H1 (cell line): ENCODE data around the gene DIDO1. TPM values are rescaled to one million over a fixed set of nuclear protein-coding genes. Genes with fewer than 3 reads are reported as not detected.

ENCODE experiments used
- CTCF ChIA-PET: fragments of 300-600 bp; sonication (Branson Sonifier 250); formaldehyde crosslinking; loops from one replicate; lab custom pipeline; 2021; ENCODE audit not compliant: partially characterized antibody; lab: Charles Lee
- POLR2A ChIA-PET: fragments of 300-600 bp; sonication (Branson Sonifier 250); formaldehyde crosslinking; loops from one replicate; lab custom pipeline; 2021; ENCODE audit warnings: inconsistent platforms; ENCODE audit not compliant: partially characterized antibody; lab: Charles Lee
- DNase-seq, 2 experiments: peaks; one replicate each; pipeline versions ENCODE4 v3.0.0 to v3.0.0-alpha.2; 2010 to 2022; ENCODE audit warnings: low spot score in 2 of 2, low read depth in 1 of 2, mixed read lengths in 1 of 2
- FAIRE-seq: peaks from 2 replicates; lab custom pipeline; 2011; peaks lifted over from hg19 to GRCh38; lab: Jason Lieb, UNC
- H2AFZ ChIP-seq: 2 replicates; pipeline ENCODE4 v1.8.1; 2012; ENCODE audit warnings: low read length, inconsistent platforms
- H2AK5ac ChIP-seq: 2 replicates; pipeline ENCODE4 v1.6.1; 2013; ENCODE audit warnings: low read depth, low read length
- H2BK120ac ChIP-seq: replicated peaks from 2 replicates; pipeline ENCODE3; 2013; ENCODE audit warnings: low read depth, low read length, inconsistent platforms
- H2BK12ac ChIP-seq: 2 replicates; pipeline ENCODE4 v1.6.1; 2013; ENCODE audit warnings: low read depth, low read length
- H2BK15ac ChIP-seq: 2 replicates; pipeline ENCODE4 v1.6.1; 2013; ENCODE audit warnings: low read length
- H2BK20ac ChIP-seq: 2 replicates; pipeline ENCODE4 v1.6.1; 2013; ENCODE audit warnings: low read length
- H2BK5ac ChIP-seq: 2 replicates; pipeline ENCODE4 v1.6.1; 2013; ENCODE audit warnings: low read depth, low read length
- H3K14ac ChIP-seq: 2 replicates; pipeline ENCODE4 v1.6.1; 2013; ENCODE audit warnings: inconsistent platforms; ENCODE audit not compliant: insufficient read length
- H3K18ac ChIP-seq: 2 replicates; pipeline ENCODE4 v1.6.1; 2013; ENCODE audit warnings: low read length; ENCODE audit errors: extremely low read depth
- H3K23ac ChIP-seq: 2 replicates; pipeline ENCODE4 v1.6.1; 2013; ENCODE audit warnings: inconsistent platforms; ENCODE audit not compliant: insufficient read length
- H3K23me2 ChIP-seq: 2 replicates; pipeline ENCODE4 v1.6.1; 2013; ENCODE audit warnings: low read depth, low read length
- H3K27ac ChIP-seq: 2 replicates; pipeline ENCODE4 v1.6.1; 2011; ENCODE audit warnings: low read depth, low read length, inconsistent platforms
- H3K27me3 ChIP-seq, 4 experiments: replicated peaks in 1 of 4; 1 replicate in 1 of 4; 2 replicates in 3 of 4; pipeline versions ENCODE4 v1.6.1 to v1.8.1; 2011 to 2013; ENCODE audit warnings: low read length in 3 of 4, mild to moderate bottlenecking in 3 of 4, inconsistent platforms in 2 of 4, mixed read lengths in 2 of 4, moderate library complexity in 1 of 4; ENCODE audit not compliant: control insufficient read depth in 3 of 4, insufficient read depth in 3 of 4; ENCODE audit errors: extremely low read depth in 1 of 4
- H3K36me3 ChIP-seq, 4 experiments: 2 replicates each; pipeline versions ENCODE4 v1.6.1 to v1.8.1; 2011 to 2013; ENCODE audit warnings: mild to moderate bottlenecking in 4 of 4, low read length in 3 of 4, moderate library complexity in 2 of 4, control low read depth in 1 of 4, inconsistent platforms in 1 of 4; ENCODE audit not compliant: insufficient read depth in 4 of 4, control insufficient read depth in 2 of 4
- H3K4ac ChIP-seq: replicated peaks from 2 replicates; pipeline ENCODE3; 2013; ENCODE audit warnings: low read length, low read depth, mixed read lengths, inconsistent platforms; ENCODE audit not compliant: insufficient read length
- H3K4me1 ChIP-seq, 4 experiments: replicated peaks in 1 of 4; 1 replicate in 1 of 4; 2 replicates in 3 of 4; pipeline versions ENCODE4 v1.6.1 to v1.8.1; 2011 to 2013; ENCODE audit warnings: low read length in 3 of 4, inconsistent platforms in 2 of 4, mixed read lengths in 1 of 4; ENCODE audit not compliant: insufficient read depth in 4 of 4, control insufficient read depth in 3 of 4
- H3K4me2 ChIP-seq, 2 experiments: 2 replicates each; pipeline versions ENCODE4 v1.6.1 to v1.8.1; 2011 to 2013; ENCODE audit warnings: low read depth in 2 of 2, low read length in 2 of 2, control low read depth in 1 of 2, inconsistent platforms in 1 of 2, mild to moderate bottlenecking in 1 of 2; ENCODE audit not compliant: insufficient read depth in 1 of 2
- H3K4me3 ChIP-seq, 4 experiments: fragments of 200-600, 300-600 bp in 1 of 4; sonication (generic), shearing (Covaris generic), sonication (Bioruptor Twin) in 1 of 4; 2 replicates each; pipeline versions ENCODE4 v1.5.1 to v1.8.1; 2011 to 2016; ENCODE audit warnings: low read length in 4 of 4, low read depth in 3 of 4, control low read depth in 2 of 4, inconsistent platforms in 2 of 4, mild to moderate bottlenecking in 2 of 4, mixed read lengths in 1 of 4, moderate library complexity in 1 of 4; ENCODE audit not compliant: insufficient read depth in 2 of 4; ENCODE audit errors: extremely low read depth in 1 of 4
- H3K56ac ChIP-seq: replicated peaks from 2 replicates; pipeline ENCODE3; 2013; ENCODE audit warnings: low read depth, mild to moderate bottlenecking, mixed read lengths, low read length, inconsistent platforms; ENCODE audit not compliant: insufficient read length
- H3K79me1 ChIP-seq: 2 replicates; pipeline ENCODE4 v1.6.1; 2013; ENCODE audit warnings: low read depth, low read length, control low read depth
- H3K79me2 ChIP-seq, 2 experiments: 2 replicates each; pipeline versions ENCODE4 v1.6.1 to v1.8.1; 2012 to 2013; ENCODE audit warnings: low read length in 2 of 2, mild to moderate bottlenecking in 2 of 2, inconsistent platforms in 1 of 2; ENCODE audit not compliant: insufficient read depth in 2 of 2, control insufficient read depth in 1 of 2
- H3K9ac ChIP-seq, 4 experiments: replicated peaks in 1 of 4; 1 replicate in 1 of 4; 2 replicates in 3 of 4; pipeline versions ENCODE4 v1.6.1 to v1.8.1; 2011 to 2013; ENCODE audit warnings: low read depth in 3 of 4, low read length in 3 of 4, control low read depth in 2 of 4, mild to moderate bottlenecking in 2 of 4, moderate library complexity in 2 of 4, inconsistent platforms in 1 of 4; ENCODE audit errors: extremely low read depth in 1 of 4
- H3K9me3 ChIP-seq, 2 experiments: 2 replicates each; pipeline versions ENCODE4 v1.6.1 to v1.8.1; 2012 to 2013; ENCODE audit warnings: mild to moderate bottlenecking in 2 of 2, moderate library complexity in 2 of 2, control low read depth in 1 of 2, inconsistent platforms in 1 of 2, low read depth in 1 of 2, low read length in 1 of 2, mixed read lengths in 1 of 2; ENCODE audit not compliant: insufficient read depth in 2 of 2
- H4K20me1 ChIP-seq, 2 experiments: replicated peaks in 1 of 2; 2 replicates each; pipeline versions ENCODE3 to v1.8.1; 2011 to 2013; ENCODE audit warnings: inconsistent platforms in 2 of 2, low read length in 2 of 2, mild to moderate bottlenecking in 1 of 2; ENCODE audit not compliant: insufficient read depth in 2 of 2, control insufficient read depth in 1 of 2
- H4K5ac ChIP-seq: 2 replicates; pipeline ENCODE4 v1.6.1; 2013; ENCODE audit warnings: low read length, low read depth, mixed read lengths, inconsistent platforms; ENCODE audit not compliant: insufficient read length
- H4K8ac ChIP-seq: 2 replicates; pipeline ENCODE4 v1.8.0; 2013; ENCODE audit warnings: mild to moderate bottlenecking, moderate library complexity, low read length, inconsistent platforms; ENCODE audit not compliant: insufficient read depth; ENCODE audit errors: extremely low read depth
- H4K91ac ChIP-seq: replicated peaks from 2 replicates; pipeline ENCODE3; 2013; ENCODE audit warnings: low read length, mixed read lengths, inconsistent platforms; ENCODE audit not compliant: insufficient read length
- BACH1 ChIP-seq: IDR thresholded peaks from 2 replicates; pipeline ENCODE4 v1.6.1; 2012; ENCODE audit warnings: low read length, improper control_type of control experiment
- CEBPB ChIP-seq: IDR thresholded peaks from 2 replicates; pipeline ENCODE4 v1.6.1; 2012; ENCODE audit warnings: low read depth, low read length
- CTCF ChIP-seq, 3 experiments: IDR thresholded peaks; 1 replicate in 2 of 3; 2 replicates in 1 of 3; pipeline versions ENCODE4 v1.5.1 to v1.6.1; 2011; ENCODE audit warnings: low read length in 3 of 3, mild to moderate bottlenecking in 3 of 3, inconsistent platforms in 2 of 3, low read depth in 1 of 3, moderate library complexity in 1 of 3; ENCODE audit not compliant: insufficient read depth in 1 of 3; ENCODE audit errors: control extremely low read depth in 1 of 3
- FOSL1 ChIP-seq: IDR thresholded peaks from 2 replicates; pipeline ENCODE4 v1.6.1; 2011; ENCODE audit warnings: mild to moderate bottlenecking, low read depth, low read length, moderate library complexity; ENCODE audit not compliant: insufficient read depth
- NANOG ChIP-seq: IDR thresholded peaks from 2 replicates; pipeline ENCODE4 v1.6.1; 2011; ENCODE audit warnings: low read length, low read depth, mild to moderate bottlenecking, inconsistent platforms; ENCODE audit not compliant: insufficient read depth, poor library complexity, severe bottlenecking
- PHF8 ChIP-seq: fragments of 200-600 bp; sonication (generic); conservative IDR thresholded peaks from 2 replicates; pipeline ENCODE4 v1.7.1; 2012; ENCODE audit warnings: low read depth, mild to moderate bottlenecking, inconsistent platforms, low read length, moderate library complexity
- POLR2A ChIP-seq, 2 experiments: IDR thresholded peaks; 1 replicate in 1 of 2; 2 replicates in 1 of 2; pipeline ENCODE4 v1.6.1; 2011; ENCODE audit warnings: low read depth in 2 of 2, low read length in 2 of 2, mild to moderate bottlenecking in 2 of 2; ENCODE audit errors: control extremely low read depth in 1 of 2
- POLR2AphosphoS5 ChIP-seq: IDR thresholded peaks from 2 replicates; pipeline ENCODE4 v1.6.1; 2011; ENCODE audit warnings: low read depth, low read length
- RFX5 ChIP-seq: IDR thresholded peaks from 2 replicates; pipeline ENCODE4 v1.6.1; 2011; ENCODE audit warnings: low read depth, low read length, improper control_type of control experiment, borderline replicate concordance
- RXRA ChIP-seq: IDR thresholded peaks from 2 replicates; pipeline ENCODE4 v1.6.1; 2011; ENCODE audit warnings: low read depth, mild to moderate bottlenecking, low read length, moderate library complexity; ENCODE audit not compliant: insufficient read depth
- WGBS, 2 experiments: shearing (Covaris generic) in 1 of 2; methylation state at CpG; one replicate each; pipeline versions ENCODE4 v1.1.6 to v1.1.7; 2013 to 2015; ENCODE audit warnings: low lambda C conversion rate in 2 of 2, mixed read lengths in 2 of 2, inconsistent platforms in 1 of 2, low coverage in 1 of 2, missing lambda C conversion rate in 1 of 2; ENCODE audit not compliant: insufficient replicate concordance in 2 of 2, insufficient coverage in 1 of 2, insufficient read length in 1 of 2; ENCODE audit errors: extremely low coverage in 1 of 2, missing lambda C conversion rate in 1 of 2; 5-methylcytosine and 5-hydroxymethylcytosine counted together
- polyA plus RNA-seq, 7 experiments: library from polyadenylated mRNA; depleted of rRNA in 3 of 7; stranded (reverse) in 5 of 7; unstranded in 2 of 7; fragments of >200 nt in 5 of 7; fragments of 200-250 nt in 2 of 7; gene quantifications; 1 replicate in 5 of 7; 2 replicates in 1 of 7; 4 replicates in 1 of 7; pipeline versions ENCODE4 v1.2.1 to v1.2.3, GENCODE V29; 2011 to 2013; ENCODE audit warnings: missing spikeins in 2 of 7, mixed read lengths in 2 of 7
- total RNA-seq: library from RNA; stranded (reverse); fragmentation: NEBNext Ultra II Directional; extraction: Animal tissue kit (Norgen Biotek cat#: 25700); gene quantifications from 2 replicates; pipeline ENCODE4 v1.2.1, GENCODE V29; 2021

The DIDO1 gene
- total and polyA plus RNA-seq, 2 of the 8 experiments (the other 6 are each of a cell fraction or from before 2014, with no cell fraction given): 53.6 to 82.8 TPM

- no peak overlapping the region for H4K91ac ChIP-seq
- no peak overlapping the region for H2BK20ac ChIP-seq
- H3K79me2 ChIP-seq: no peaks in the 10 kb centered on the region
- H4K5ac ChIP-seq: no peak overlapping the region
- H3K4ac ChIP-seq: no peak overlapping the region
- H4K20me1 ChIP-seq: peaks cover 0 to 12% of the 10 kb centered on the region in 2 experiments
- H2BK12ac ChIP-seq: no peak overlapping the region
- no peak overlapping the region for H2BK120ac ChIP-seq
- 0 out of 2 replicates have a peak overlapping the region, but pooled peaks have one; percentile 3 for H2BK5ac ChIP-seq
- DNase-seq: no peak
- H3K27ac ChIP-seq: no peak overlapping the region
- FAIRE-seq: no peak
- no peak overlapping the region for H3K56ac ChIP-seq
- peaks cover 9 to 18% (median 15%) of the 10 kb centered on the region in 4 experiments for H3K4me1 ChIP-seq
- no peaks in the 10 kb centered on the region for H3K79me1 ChIP-seq
- H3K18ac ChIP-seq: no peak overlapping the region
- H3K27me3 ChIP-seq: no peaks in the 10 kb centered on the region
- CTCF ChIA-PET: interaction anchor here (0.9 to 5.8 kb wide), 10 partner anchors 8 to 37 kb away, joined by 3 to 56 read pairs (median 12); no protein-coding TSS in a partner anchor
- POLR2A ChIA-PET: interaction anchor here (1.2 to 9.9 kb wide), 14 partner anchors 10 to 203 kb away, joined by 3 to 88 read pairs (median 6); partner anchors contain the start of genes DIDO1, GID8 and TCFL5
- H3K14ac ChIP-seq: no peak overlapping the region
- H3K9ac ChIP-seq: no peak overlapping the region
- H3K36me3 ChIP-seq: peaks cover 27 to 44% (median 33%) of the 10 kb centered on the region in 4 experiments
- H3K9me3 ChIP-seq: no peaks in the 10 kb centered on the region
- no peak overlapping the region for H3K4me3 ChIP-seq
- no peak overlapping the region for H3K23ac ChIP-seq
- no peak overlapping the region for H3K4me2 ChIP-seq
- TF ChIP-seq RXRA (no peak), BACH1 (no peak), CTCF (IDR thresholded peaks at IDR 0.05; ENCODE audit: control extremely low read depth in 1 of 3, insufficient read depth in 1 of 3, low read depth in 1 of 3, low read length in 3 of 3) (no peak), RFX5 (no peak), FOSL1 (no peak), POLR2AphosphoS5 (peak; percentile 28; the same call in 1 of the 2 replicates), CEBPB (no peak), NANOG (no peak), PHF8 (no peak), POLR2A (IDR thresholded peaks at IDR 0.05; ENCODE audit: control extremely low read depth in 1 of 2, low read depth in 2 of 2, low read length in 2 of 2) (0 out of 3 replicates have a peak, but pooled peaks of 1 of the 2 experiments have one; percentile 21)
- no peaks in the 10 kb centered on the region for H3K23me2 ChIP-seq
- no peak overlapping the region for H2BK15ac ChIP-seq
- WGBS, 2 experiments: 90% methylated on average over 11 of the region's 11 CpGs; no CpG with 5 or more reads in 1 of the 2 experiments
- no peak overlapping the region for H2AFZ ChIP-seq
- H2AK5ac ChIP-seq: no peak overlapping the region
- H4K8ac ChIP-seq: no peak overlapping the region
Observed at GRCh38 chr20:62897666-62898065, 28.6 kb downstream of the DIDO1 start.
